Measurements from ENCODE around the gene VPS13C.
A peak's percentile ranks its signal among the peaks of the same experiment; 100 is the strongest.

The VPS13C gene, protein sequence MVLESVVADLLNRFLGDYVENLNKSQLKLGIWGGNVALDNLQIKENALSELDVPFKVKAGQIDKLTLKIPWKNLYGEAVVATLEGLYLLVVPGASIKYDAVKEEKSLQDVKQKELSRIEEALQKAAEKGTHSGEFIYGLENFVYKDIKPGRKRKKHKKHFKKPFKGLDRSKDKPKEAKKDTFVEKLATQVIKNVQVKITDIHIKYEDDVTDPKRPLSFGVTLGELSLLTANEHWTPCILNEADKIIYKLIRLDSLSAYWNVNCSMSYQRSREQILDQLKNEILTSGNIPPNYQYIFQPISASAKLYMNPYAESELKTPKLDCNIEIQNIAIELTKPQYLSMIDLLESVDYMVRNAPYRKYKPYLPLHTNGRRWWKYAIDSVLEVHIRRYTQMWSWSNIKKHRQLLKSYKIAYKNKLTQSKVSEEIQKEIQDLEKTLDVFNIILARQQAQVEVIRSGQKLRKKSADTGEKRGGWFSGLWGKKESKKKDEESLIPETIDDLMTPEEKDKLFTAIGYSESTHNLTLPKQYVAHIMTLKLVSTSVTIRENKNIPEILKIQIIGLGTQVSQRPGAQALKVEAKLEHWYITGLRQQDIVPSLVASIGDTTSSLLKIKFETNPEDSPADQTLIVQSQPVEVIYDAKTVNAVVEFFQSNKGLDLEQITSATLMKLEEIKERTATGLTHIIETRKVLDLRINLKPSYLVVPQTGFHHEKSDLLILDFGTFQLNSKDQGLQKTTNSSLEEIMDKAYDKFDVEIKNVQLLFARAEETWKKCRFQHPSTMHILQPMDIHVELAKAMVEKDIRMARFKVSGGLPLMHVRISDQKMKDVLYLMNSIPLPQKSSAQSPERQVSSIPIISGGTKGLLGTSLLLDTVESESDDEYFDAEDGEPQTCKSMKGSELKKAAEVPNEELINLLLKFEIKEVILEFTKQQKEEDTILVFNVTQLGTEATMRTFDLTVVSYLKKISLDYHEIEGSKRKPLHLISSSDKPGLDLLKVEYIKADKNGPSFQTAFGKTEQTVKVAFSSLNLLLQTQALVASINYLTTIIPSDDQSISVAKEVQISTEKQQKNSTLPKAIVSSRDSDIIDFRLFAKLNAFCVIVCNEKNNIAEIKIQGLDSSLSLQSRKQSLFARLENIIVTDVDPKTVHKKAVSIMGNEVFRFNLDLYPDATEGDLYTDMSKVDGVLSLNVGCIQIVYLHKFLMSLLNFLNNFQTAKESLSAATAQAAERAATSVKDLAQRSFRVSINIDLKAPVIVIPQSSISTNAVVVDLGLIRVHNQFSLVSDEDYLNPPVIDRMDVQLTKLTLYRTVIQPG (N-terminal part only)

GRCh38 chr15:62060113-62060895 is at the start of gene VPS13C:
TSS of gene VPS13C (minus strand) at chr15:62060447. CDS start at chr15:62060374, 73 bp downstream.
- peak; percentile 76 to 87 for DNase-seq (ENCODE audit: low read depth in 1 of 2, low spot score in 1 of 2)

DNA sequence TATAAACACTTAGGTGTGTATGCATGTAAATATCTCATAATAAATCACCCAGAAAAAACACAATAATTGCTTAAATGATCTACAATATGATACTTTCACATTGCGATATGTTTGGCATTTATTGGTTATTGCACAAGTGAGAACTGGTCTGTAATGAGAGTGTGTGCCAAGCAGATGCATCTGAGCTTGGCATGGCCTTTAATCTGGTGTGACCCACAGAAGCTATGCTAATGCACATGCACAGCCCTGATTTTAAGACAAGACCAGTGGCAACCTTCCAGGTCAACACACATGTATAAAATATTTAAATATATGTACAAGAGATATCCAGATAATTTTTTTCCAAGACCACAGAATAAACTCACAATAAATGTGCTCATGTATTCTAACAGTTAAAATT is 49.2 kb upstream of the VPS13C start:
- no peak for DNase-seq (ENCODE audit: low read depth in 1 of 2, low spot score in 1 of 2)

DNA sequence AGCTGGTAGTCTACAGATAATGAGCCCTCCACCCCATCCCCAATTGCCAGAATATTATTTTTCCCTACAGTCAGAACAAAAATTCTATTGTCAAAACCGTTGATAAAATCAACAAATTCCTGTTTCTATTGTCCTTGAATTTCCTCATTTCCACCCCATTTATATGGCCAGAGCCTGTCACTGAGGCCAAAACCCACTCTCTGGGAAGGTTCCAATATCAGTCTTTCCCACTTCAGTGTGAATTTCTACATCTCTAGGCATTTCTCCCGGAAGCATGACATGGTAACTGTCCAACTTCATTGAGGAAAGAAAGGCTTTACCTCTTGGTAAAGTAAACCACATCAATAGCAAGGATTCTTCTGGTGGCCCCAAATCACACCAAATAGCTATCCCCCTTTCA is 48.2 kb upstream of the VPS13C start:
- DNase-seq (ENCODE audit: low read depth in 1 of 2, low spot score in 1 of 2): no peak

GRCh38 chr15:62107571-62108121 is 47.4 kb upstream of the VPS13C start:
- no peak for DNase-seq (ENCODE audit: low read depth in 1 of 2, low spot score in 1 of 2)

DNA sequence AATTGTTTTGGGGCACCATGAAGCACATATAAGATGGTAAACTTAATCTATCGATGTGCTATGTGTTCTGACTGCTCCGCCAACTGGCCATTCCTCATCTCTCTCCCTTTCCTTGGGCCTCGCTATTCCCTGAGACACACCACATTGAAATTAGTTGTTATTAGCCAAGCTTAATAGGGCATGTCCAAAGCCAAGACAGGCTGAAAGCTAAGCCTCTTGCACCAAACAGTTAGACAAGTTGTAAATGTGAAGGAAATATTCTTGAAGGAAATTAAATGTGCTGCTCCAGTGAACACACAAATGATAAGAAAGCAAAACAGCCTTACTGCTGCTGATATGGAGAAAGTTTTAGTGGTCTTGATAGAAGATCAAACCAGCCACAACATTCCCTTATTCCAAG is 45.8 kb upstream of the VPS13C start:
- DNase-seq (ENCODE audit: low read depth in 1 of 2, low spot score in 1 of 2): no peak

- no peak for DNase-seq (ENCODE audit: low read depth in 1 of 2, low spot score in 1 of 2)
These were observed 45.0 kb upstream of the VPS13C start for GRCh38 chr15:62105266-62105665.

GRCh38 chr15:62104846-62105245 is 44.6 kb upstream of the VPS13C start:
- no peak for DNase-seq (ENCODE audit: low read depth in 1 of 2, low spot score in 1 of 2)

DNA sequence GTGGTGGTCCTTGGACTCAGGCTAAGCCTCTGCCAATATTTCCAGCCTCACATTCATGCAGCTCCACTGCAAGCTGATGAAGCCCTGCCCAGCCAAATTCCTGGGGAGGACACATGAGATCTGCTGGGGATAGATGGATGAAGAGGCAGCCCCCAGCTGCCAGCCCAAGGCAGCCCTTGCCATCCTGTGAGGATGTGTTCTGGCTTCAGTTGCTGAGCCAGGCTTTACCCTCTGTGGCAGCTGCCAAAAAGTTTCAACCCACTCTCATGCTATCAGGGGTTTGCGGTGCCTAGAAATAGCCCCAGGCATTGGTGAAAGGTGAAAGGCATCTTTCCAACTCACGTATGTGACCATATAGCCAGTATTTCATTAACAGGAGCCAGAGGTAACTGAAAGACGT is 44.2 kb upstream of the VPS13C start:
- DNase-seq (ENCODE audit: low read depth in 1 of 2, low spot score in 1 of 2): no peak

- DNase-seq (ENCODE audit: low read depth in 1 of 2, low spot score in 1 of 2): no peak
These were observed 43.2 kb upstream of the VPS13C start for GRCh38 chr15:62103431-62103830.

GRCh38 chr15:62099094-62099601 is 38.9 kb upstream of the VPS13C start:
- no peak for DNase-seq (ENCODE audit: low read depth in 1 of 2, low spot score in 1 of 2)

GRCh38 chr15:62094388-62094787 is 34.1 kb upstream of the VPS13C start:
- no peak for DNase-seq (ENCODE audit: low read depth in 1 of 2, low spot score in 1 of 2)

GRCh38 chr15:62093809-62094208 is 33.6 kb upstream of the VPS13C start:
- no peak for DNase-seq (ENCODE audit: low read depth in 1 of 2, low spot score in 1 of 2)

- DNase-seq (ENCODE audit: low read depth in 1 of 2, low spot score in 1 of 2): no peak
These were observed 30.7 kb upstream of the VPS13C start for GRCh38 chr15:62090988-62091387.

DNA sequence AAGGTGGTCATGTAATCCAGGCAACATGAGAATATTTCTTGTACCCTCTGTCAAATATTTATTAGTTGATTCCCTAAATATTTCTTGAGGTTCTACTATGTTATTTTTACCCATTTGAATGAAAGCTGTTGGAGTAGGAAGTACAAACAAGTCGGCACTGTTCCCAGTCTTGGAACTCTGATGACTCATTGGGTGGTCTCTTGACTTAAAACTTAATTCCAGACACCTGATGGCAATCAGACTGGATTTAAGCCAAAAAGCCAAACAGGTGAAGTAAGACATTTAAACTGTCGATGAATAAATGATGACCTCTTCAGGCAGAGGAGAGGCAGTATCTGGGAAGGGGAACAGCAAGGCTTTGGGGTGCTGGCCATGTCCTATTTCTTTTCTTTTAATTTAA is 29.4 kb upstream of the VPS13C start:
- no peak for DNase-seq (ENCODE audit: low read depth in 1 of 2, low spot score in 1 of 2)

- DNase-seq (ENCODE audit: low read depth in 1 of 2, low spot score in 1 of 2): no peak
These were observed 28.1 kb upstream of the VPS13C start for GRCh38 chr15:62088353-62088693.

- DNase-seq (ENCODE audit: low read depth in 1 of 2, low spot score in 1 of 2): no peak
These were observed 27.6 kb upstream of the VPS13C start for GRCh38 chr15:62087671-62088352.

- no peak for DNase-seq (ENCODE audit: low read depth in 1 of 2, low spot score in 1 of 2)
These were observed 25.5 kb upstream of the VPS13C start for GRCh38 chr15:62085740-62086139.

- no peak for DNase-seq (ENCODE audit: low read depth in 1 of 2, low spot score in 1 of 2)
These were observed 23.2 kb upstream of the VPS13C start for GRCh38 chr15:62083194-62084154.

Data from activated T-helper 1 cell treated with anti-CD3 and anti-CD28 coated beads, Interleukin-2, amount 50 U/mL, for 16 hours (primary cell).